Activated CD4-positive, CD25-positive, alpha-beta regulatory T cell (primary cell): Measurements from ENCODE around the gene PCDHGB5.
"Not testable (repeated sequence)": the region's sequence is repeated elsewhere in the genome, so short reads cannot be mapped to it uniquely, and the experiment has no call there.

ENCODE experiments used
- DNase-seq, 4 experiments: peaks; one replicate each; lab custom pipeline; 2025; lab: John Stamatoyannopoulos, UW

Gene PCDHGB5

DNA sequence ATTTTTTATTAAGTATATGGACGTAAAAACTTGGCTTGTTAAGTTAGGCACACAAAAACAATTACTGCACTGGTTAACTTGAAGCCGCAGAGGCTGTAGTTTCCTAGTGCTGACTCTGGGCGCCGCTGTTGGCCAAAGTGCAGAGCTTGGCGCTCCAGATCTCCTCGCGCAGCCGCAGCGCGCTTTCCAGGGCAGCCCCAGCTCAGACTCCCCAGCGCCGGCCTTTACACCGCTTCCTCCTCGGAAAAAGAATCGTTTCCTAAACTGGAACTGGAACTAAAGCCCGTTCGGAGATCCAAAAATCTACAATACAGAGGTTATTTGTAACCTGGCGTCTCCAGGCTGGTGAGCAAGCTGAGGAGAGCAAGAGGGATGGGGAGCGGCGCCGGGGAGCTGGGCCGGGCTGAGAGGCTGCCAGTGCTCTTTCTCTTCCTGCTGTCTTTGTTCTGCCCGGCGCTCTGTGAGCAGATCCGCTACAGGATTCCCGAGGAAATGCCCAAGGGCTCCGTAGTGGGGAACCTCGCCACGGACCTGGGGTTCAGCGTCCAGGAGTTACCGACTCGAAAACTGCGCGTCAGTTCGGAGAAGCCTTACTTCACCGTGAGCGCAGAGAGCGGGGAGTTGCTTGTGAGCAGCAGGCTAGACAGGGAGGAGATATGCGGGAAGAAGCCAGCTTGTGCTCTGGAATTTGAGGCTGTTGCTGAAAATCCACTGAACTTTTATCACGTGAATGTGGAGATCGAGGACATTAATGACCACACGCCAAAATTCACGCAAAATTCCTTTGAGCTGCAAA lies at the start of gene PCDHGB5:
PCDHGB5 (plus strand) TSS at position 192 of the 796 bp plus-strand sequence; CDS start at position 373, 181 bp downstream.
- not testable (repeated sequence) for DNase-seq

- DNase-seq: no peak
These were observed 47.7 kb upstream of the PCDHGB5 start, which contains the start of gene PCDHGB1 for GRCh38 chr5:141349917-141350619. Gene PCDHGB1, plus strand, starts transcription at chr5:141350099. Its CDS starts 162 bp downstream, at chr5:141350261.

DNA sequence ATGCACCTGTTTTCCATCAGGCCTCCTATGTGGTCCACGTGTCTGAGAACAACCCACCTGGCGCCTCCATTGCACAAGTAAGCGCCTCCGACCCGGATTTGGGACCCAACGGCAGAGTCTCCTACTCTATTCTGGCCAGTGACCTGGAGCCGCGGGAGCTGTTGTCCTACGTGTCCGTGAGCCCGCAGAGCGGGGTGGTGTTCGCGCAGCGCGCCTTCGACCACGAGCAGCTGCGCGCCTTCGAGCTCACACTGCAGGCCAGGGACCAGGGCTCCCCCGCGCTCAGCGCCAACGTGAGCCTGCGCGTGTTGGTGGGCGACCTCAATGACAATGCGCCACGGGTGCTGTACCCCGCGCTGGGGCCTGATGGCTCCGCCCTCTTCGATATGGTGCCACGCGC lies 46.2 kb upstream of the PCDHGB5 start:
- DNase-seq: no peak

GRCh38 chr5:141354900-141355469 lies 42.8 kb upstream of the PCDHGB5 start, which contains the start of gene PCDHGA4:
Gene PCDHGA4, plus strand, starts transcription at chr5:141355021. Its CDS starts 87 bp downstream, at chr5:141355108.
- no peak for DNase-seq

GRCh38 chr5:141355641-141356040 lies 42.1 kb upstream of the PCDHGB5 start:
- DNase-seq: no peak

- no peak for DNase-seq
These were observed 41.6 kb upstream of the PCDHGB5 start for GRCh38 chr5:141356133-141356532.

DNA sequence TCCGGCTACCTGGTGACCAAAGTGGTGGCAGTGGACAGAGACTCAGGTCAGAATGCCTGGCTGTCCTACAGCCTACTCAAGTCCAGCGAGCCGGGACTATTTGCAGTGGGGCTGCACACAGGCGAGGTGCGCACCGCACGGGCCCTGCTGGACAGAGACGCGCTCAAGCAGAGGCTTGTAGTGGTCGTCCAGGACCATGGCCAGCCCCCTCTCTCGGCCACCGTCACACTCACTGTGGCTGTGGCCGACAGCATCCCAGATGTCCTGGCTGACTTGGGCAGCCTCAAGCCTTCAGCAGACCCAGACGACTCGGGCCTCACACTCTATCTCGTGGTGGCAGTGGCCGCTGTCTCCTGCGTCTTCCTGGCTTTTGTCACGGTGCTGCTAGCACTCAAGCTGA lies 40.8 kb upstream of the PCDHGB5 start:
- DNase-seq: no peak

DNA sequence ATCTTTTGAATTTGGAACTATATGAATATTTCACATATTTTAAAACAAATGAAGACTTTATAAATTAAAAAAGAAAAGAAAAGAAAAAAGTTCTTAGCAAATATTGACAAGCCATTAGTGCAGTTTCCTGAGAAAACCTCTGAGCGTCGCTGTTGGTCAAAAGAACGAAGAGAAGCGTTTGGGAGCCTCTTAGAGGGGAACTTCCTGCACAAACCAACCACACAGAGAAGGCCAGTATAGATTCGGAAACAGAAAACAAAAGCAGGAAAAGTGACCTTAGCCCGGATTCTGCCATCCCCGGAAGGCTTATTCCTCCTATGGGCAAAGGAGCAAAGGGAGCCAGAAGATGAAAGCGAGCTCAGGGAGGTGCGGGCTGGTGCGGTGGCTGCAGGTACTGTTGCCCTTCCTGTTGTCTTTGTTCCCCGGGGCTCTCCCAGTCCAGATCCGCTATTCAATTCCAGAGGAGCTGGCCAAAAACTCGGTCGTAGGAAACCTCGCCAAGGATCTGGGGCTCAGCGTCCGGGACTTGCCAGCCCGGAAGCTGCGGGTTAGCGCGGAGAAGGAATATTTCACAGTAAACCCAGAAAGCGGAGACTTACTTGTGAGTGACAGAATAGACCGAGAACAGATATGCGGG lies 37.8 kb upstream of the PCDHGB5 start, which contains the start of gene PCDHGB2:
PCDHGB2 (plus strand) TSS at position 205 of the 637 bp plus-strand sequence; CDS start at position 347, 142 bp downstream.
- no peak for DNase-seq

GRCh38 chr5:141360685-141361084 lies 37.1 kb upstream of the PCDHGB5 start:
- DNase-seq: no peak

DNA sequence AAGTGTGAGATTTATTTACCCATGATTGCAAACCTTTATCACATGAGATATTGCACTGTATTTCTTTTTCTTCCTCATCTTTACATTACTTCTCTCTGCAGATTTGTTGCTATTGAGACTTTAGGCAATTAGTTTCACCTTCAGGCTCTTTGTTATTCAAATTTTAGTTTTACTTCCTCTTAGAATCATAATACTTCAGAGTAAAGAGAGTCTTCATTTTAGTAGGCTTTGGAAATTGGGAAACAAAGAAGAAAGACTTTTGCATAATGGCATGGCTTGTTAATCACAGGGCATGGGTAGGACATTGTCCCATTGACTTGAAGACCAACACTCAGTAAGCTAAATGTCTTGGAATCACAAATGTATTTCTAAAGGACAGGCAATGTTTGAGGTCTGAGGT lies 35.0 kb upstream of the PCDHGB5 start:
- DNase-seq: no peak

- DNase-seq: no peak
These were observed 33.6 kb upstream of the PCDHGB5 start, which contains the start of gene PCDHGA5 for GRCh38 chr5:141363952-141364660. Gene PCDHGA5, plus strand, starts transcription at chr5:141364162. Its CDS starts 169 bp downstream, at chr5:141364331.

DNA sequence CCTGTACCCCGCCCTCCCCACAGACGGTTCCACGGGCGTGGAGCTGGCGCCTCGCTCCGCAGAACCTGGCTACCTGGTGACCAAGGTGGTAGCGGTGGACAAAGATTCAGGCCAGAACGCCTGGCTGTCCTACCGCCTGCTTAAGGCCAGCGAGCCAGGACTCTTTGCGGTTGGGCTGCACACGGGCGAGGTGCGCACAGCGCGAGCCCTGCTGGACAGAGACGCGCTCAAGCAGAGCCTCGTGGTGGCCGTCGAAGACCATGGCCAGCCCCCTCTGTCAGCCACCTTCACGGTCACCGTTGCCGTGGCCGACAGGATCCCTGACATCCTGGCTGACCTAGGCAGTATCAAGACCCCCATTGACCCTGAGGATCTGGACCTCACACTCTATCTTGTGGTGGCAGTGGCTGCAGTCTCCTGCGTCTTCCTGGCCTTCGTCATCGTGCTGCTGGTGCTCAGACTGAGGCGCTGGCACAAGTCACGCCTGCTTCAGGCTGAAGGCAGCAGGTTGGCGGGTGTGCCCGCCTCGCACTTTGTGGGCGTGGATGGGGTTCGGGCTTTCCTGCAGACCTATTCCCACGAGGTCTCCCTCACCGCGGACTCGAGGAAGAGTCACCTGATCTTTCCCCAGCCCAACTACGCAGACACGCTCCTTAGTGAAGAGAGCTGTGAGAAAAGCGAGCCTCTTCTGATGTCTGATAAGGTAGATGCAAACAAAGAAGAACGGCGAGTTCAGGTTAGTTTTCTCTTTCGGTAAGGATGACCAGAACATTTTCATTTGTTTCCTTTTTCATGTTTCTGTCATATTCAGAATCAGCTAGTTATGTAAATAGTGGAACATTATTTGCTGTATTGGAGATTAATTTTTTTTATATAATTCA lies 31.5 kb upstream of the PCDHGB5 start:
- no peak for DNase-seq

DNA sequence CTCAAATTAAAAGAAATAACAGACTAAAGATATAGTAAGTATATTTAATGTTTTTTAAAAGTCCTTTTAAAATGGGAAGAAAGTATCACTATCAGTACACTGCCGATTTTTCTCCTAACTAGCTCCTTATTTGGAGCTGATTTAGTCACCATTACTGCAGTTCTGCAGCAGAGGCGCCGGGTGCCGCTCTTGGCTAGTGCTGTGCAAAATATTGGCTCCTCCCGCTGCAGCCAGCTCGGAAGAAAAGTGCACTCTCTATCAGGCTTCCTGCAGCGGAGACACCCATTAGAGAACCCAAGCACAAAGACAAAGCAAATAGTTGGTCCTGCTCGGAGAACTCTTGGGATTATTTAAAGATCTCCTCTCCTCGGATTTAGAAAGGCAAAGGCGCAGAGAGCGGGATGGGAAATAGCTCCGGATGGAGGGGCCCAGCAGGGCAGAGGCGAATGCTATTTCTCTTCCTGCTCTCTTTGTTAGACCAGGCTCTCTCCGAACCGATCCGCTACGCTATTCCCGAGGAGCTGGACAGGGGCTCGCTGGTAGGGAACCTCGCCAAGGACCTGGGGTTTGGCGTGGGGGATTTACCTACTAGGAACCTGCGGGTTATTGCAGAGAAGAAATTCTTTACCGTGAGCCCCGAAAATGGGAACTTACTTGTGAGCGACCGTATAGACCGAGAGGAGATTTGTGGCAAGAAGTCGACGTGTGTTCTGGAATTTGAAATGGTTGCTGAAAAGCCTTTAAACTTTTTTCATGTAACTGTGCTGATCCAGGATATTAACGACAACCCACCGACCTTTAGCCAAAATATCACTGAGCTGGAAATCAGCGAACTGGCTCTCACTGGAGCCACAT lies 27.5 kb upstream of the PCDHGB5 start, which contains the start of gene PCDHGB3:
PCDHGB3 (plus strand) TSS at position 249 of the 855 bp plus-strand sequence; CDS start at position 402, 153 bp downstream.
- DNase-seq: no peak

DNA sequence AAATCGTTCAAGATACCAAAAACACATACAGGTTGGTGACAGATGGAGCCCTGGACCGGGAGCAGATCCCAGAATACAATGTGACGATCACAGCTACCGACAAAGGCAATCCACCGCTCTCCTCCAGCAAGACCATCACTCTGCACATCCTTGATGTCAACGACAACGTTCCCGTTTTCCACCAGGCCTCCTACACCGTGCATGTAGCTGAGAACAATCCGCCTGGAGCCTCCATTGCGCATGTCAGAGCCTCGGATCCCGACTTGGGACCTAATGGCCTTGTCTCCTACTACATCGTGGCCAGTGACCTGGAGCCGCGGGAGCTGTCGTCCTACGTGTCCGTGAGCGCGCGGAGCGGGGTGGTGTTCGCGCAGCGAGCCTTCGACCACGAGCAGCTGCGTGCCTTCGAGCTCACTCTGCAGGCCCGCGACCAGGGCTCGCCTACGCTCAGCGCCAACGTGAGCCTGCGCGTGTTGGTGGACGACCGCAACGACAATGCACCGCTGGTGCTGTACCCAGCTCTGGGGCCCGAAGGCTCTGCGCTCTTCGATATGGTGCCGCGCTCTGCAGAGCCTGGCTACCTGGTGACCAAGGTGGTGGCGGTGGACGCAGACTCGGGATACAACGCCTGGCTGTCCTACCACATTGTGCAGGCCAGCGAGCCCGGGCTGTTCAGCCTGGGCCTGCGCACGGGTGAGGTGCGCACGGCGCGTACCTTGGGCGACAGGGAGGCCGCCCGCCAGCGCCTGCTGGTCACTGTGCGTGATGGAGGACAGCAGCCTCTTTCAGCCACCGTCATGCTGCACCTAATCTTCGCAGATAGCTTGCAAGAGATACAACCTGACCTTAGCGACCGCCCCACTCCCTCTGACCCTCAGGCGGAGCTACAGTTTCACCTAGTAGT lies 25.9 kb upstream of the PCDHGB5 start:
- no peak for DNase-seq

DNA sequence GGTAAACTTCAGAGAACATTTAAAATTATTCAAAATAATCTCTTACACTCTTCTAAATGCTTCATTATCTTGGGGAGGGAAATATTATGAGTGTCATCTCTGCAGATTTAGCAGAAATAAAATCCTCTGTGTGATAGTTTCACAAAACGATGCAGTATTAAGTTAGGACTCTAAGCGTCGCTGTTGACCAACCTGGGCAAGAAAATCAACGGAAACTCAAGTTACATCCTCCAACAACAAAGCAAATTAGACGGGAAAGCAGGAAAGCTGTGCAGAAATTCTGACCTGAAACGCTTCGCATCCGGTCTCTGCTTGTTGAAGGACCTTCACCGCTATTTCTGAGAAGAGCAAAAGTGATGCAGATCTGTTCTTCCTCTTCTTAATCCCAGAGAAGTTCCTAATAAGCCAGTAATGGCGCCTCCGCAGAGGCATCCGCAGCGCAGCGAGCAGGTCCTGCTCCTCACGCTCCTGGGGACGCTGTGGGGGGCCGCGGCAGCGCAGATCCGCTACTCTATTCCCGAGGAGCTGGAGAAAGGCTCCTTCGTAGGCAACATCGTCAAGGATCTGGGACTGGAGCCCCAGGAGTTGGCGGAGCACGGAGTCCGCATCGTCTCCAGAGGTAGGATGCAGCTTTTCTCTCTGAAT lies 24.0 kb upstream of the PCDHGB5 start, which contains the start of gene PCDHGA6:
PCDHGA6 (plus strand) TSS at position 219 of the 645 bp plus-strand sequence; CDS start at position 412, 193 bp downstream.
- DNase-seq: no peak

GRCh38 chr5:141374627-141375026 lies 23.1 kb upstream of the PCDHGB5 start:
- no peak for DNase-seq

GRCh38 chr5:141375444-141376155 lies 22.1 kb upstream of the PCDHGB5 start:
- DNase-seq: not testable (repeated sequence)
